ENCODE results near the gene PCDHA11. TPM values are rescaled to one million over a fixed set of nuclear protein-coding genes. Genes with fewer than 3 reads are reported as not detected.
A peak's percentile ranks its signal among the peaks of the same experiment; 100 is the strongest.
"Not testable (repeated sequence)": the region's sequence is repeated elsewhere in the genome, so short reads cannot be mapped to it uniquely, and the experiment has no call there.

PCDHA11 gene
- 8.0 and 10.3 TPM in 2 replicates for polyA plus RNA-seq (2014; cell fraction: cytosol; rRNA removed)
- polyA plus RNA-seq (2014; cell fraction: nucleus; rRNA removed) = 3.9 and 4.5 TPM in 2 replicates

- DNase-seq (ENCODE audit: low spot score) = peak; percentile 82
Measured at GRCh38 chr5:140868721-140869554, at the start of gene PCDHA11. Gene PCDHA11 (plus strand): TSS chr5:140868957. CDS start chr5:140869104, 147 bp downstream.

- DNase-seq (ENCODE audit: low spot score) = no peak
Measured at GRCh38 chr5:140821375-140822280, 47.1 kb upstream of the PCDHA11 start, which contains the start of gene PCDHA5. Gene PCDHA5 (plus strand): TSS chr5:140821613.

GRCh38 chr5:140822281-140822629, 46.5 kb upstream of the PCDHA11 start:
- no peak for DNase-seq (ENCODE audit: low spot score)

- DNase-seq (ENCODE audit: low spot score) = not testable (repeated sequence)
Measured at GRCh38 chr5:140822969-140823368, 45.8 kb upstream of the PCDHA11 start.

GRCh38 chr5:140823475-140823874, 45.3 kb upstream of the PCDHA11 start:
- no peak for DNase-seq (ENCODE audit: low spot score)

- no peak for DNase-seq (ENCODE audit: low spot score)
Measured at GRCh38 chr5:140827704-140828361, 40.9 kb upstream of the PCDHA11 start, which contains the start of gene PCDHA6. Gene PCDHA6 (plus strand): TSS chr5:140827960. CDS start chr5:140828092, 132 bp downstream.

GRCh38 chr5:140828362-140828737, 40.4 kb upstream of the PCDHA11 start:
- DNase-seq (ENCODE audit: low spot score) = no peak

GRCh38 chr5:140829511-140830501, 39.0 kb upstream of the PCDHA11 start:
- not testable (repeated sequence) for DNase-seq (ENCODE audit: low spot score)

GRCh38 chr5:140833993-140834392, 34.8 kb upstream of the PCDHA11 start, which contains the start of gene PCDHA7:
Gene PCDHA7 (plus strand): TSS chr5:140834269. CDS start chr5:140834384, 115 bp downstream.
- DNase-seq (ENCODE audit: low spot score) = no peak

- DNase-seq (ENCODE audit: low spot score) = not testable (repeated sequence)
Measured at GRCh38 chr5:140834439-140835008, 34.2 kb upstream of the PCDHA11 start.

GRCh38 chr5:140835622-140836510, 32.9 kb upstream of the PCDHA11 start:
- DNase-seq (ENCODE audit: low spot score) = no peak

- DNase-seq (ENCODE audit: low spot score) = peak; percentile 52
Measured at GRCh38 chr5:140840978-140841962, 27.5 kb upstream of the PCDHA11 start, which contains the start of gene PCDHA8. Gene PCDHA8 (plus strand): TSS chr5:140841187. CDS start chr5:140841322, 135 bp downstream.

GRCh38 chr5:140842798-140843733, 25.7 kb upstream of the PCDHA11 start:
- DNase-seq (ENCODE audit: low spot score) = no peak

GRCh38 chr5:140848139-140849102, 20.3 kb upstream of the PCDHA11 start, which contains the start of gene PCDHA9:
Gene PCDHA9 (plus strand): TSS chr5:140848382. CDS start chr5:140848496, 114 bp downstream.
- DNase-seq (ENCODE audit: low spot score) = not testable (repeated sequence)

All from SK-N-DZ (cell line).